Left cardiac atrium (tissue), 4 donors: Measurements from ENCODE around the gene SIRPD. TPM values are rescaled to one million over a fixed set of nuclear protein-coding genes. Genes with fewer than 3 reads are reported as not detected.

Source experiments
- ATAC-seq, 2 donors: fragments of 200-7000 bp; cut with Tn5 transposase; one replicate each; pipeline ENCODE4 v1.9.1; 2020; ENCODE audit warnings: mild to moderate bottlenecking in 2 of 2, moderate library complexity in 2 of 2
- DNase-seq: peaks from one replicate; pipeline ENCODE4 v3.0.0-alpha.2; 2020
- intact Hi-C, 2 donors: fragments of 100-400 bp; cut with DNase I; formaldehyde crosslinking; loops; one replicate each; pipeline versions ENCODE4 v1.14.1 to v1.15.1; 2022 to 2023
- total RNA-seq, 2 donors: library from RNA; stranded (reverse); fragmentation: NEBNext Ultra II Directional; extraction: Animal tissue kit (Norgen Biotek cat#: 25700); gene quantifications; one replicate each; pipeline ENCODE4 v1.2.1, GENCODE V29; 2021
- donor health status: DM: no; HTN: yes; CAD: no.
- donor health status: DM: no; HTN: yes; CAD: no; lungs with severe emphysema.
- donor health status: DM: yes; HTN: yes; CAD: no.
- donor health status: Dilated cardiomyopathy.

SIRPD gene
- total RNA-seq, 2 donors from 2014 or later: not detected

- ATAC-seq: no peak
- DNase-seq: no peak
- intact Hi-C loops: no loop called here
Observed at GRCh38 chr20:1555952-1556351, 1.6 kb downstream of the SIRPD start.

- ATAC-seq: no peak
- no peak for DNase-seq
- intact Hi-C loops: no loop called here
Observed at GRCh38 chr20:1539816-1540419, 17.6 kb downstream of the SIRPD start.

- intact Hi-C loops: no loop called here
- ATAC-seq (no peak), DNase-seq (no peak)
Observed at GRCh38 chr20:1538655-1539054, 18.9 kb downstream of the SIRPD start.

GRCh38 chr20:1537731-1538058, 19.8 kb downstream of the SIRPD start:
- intact Hi-C loops: no loop called here
- ATAC-seq: peak; percentile 50 to 85

GRCh38 chr20:1536893-1537730, 20.4 kb downstream of the SIRPD start:
- ATAC-seq (peak; percentile 55 to 74), DNase-seq (no peak)
- intact Hi-C loops: no loop called here

More at GRCh38 chr20:1537731-1538058, 19.8 kb downstream of the SIRPD start:
- DNase-seq: peak; percentile 33

GRCh38 chr20:1535420-1536175, 21.9 kb downstream of the SIRPD start:
- intact Hi-C loops: no loop called here
- DNase-seq (no peak), ATAC-seq (peak in 1 of 2 donors; percentile 58)

GRCh38 chr20:1534526-1534925, 23.0 kb downstream of the SIRPD start:
- intact Hi-C loops: no loop called here
- no peak for ATAC-seq

GRCh38 chr20:1533059-1533458, 24.4 kb downstream of the SIRPD start:
- DNase-seq: no peak
- no peak for ATAC-seq
- intact Hi-C loops: no loop called here

More at GRCh38 chr20:1534526-1534925, 23.0 kb downstream of the SIRPD start:
- no peak for DNase-seq

- intact Hi-C loops: no loop called here
- DNase-seq: no peak
- no peak for ATAC-seq
Observed at GRCh38 chr20:1528811-1529210, 28.7 kb downstream of the SIRPD start.

- intact Hi-C loops: no loop called here
- DNase-seq (no peak), ATAC-seq (no peak)
Observed at GRCh38 chr20:1527923-1528322, 29.6 kb downstream of the SIRPD start.

- intact Hi-C loops: no loop called here
- no peak for DNase-seq
- no peak for ATAC-seq
Observed at GRCh38 chr20:1526896-1527295, 30.6 kb downstream of the SIRPD start.

- ATAC-seq (no peak), DNase-seq (no peak)
- intact Hi-C loops: no loop called here
Observed at GRCh38 chr20:1526310-1526709, 31.2 kb downstream of the SIRPD start.

GRCh38 chr20:1524004-1524403, 33.5 kb downstream of the SIRPD start:
- no peak for ATAC-seq
- intact Hi-C loops: no loop called here
- DNase-seq: no peak

GRCh38 chr20:1517010-1517409, 40.5 kb downstream of the SIRPD start:
- DNase-seq (no peak), ATAC-seq (no peak)
- intact Hi-C loops: no loop called here

- intact Hi-C loops: no loop called here
- no peak for ATAC-seq
- DNase-seq: no peak
Observed at GRCh38 chr20:1513801-1514200, 43.7 kb downstream of the SIRPD start.

- intact Hi-C loops: no loop called here
- ATAC-seq: peak in 1 of 2 donors; percentile 26
- no peak for DNase-seq
Observed at GRCh38 chr20:1509237-1509636, 48.3 kb downstream of the SIRPD start.

- no peak for DNase-seq
- intact Hi-C loops: no loop called here
- ATAC-seq: no peak
Observed at GRCh38 chr20:1508574-1508973, 48.9 kb downstream of the SIRPD start.

GRCh38 chr20:1507276-1507675, 50.2 kb downstream of the SIRPD start:
- intact Hi-C loops: no loop called here
- no peak for ATAC-seq
- DNase-seq: no peak

- intact Hi-C loops: no loop called here
- no peak for DNase-seq
Observed at GRCh38 chr20:1505871-1506270, 51.6 kb downstream of the SIRPD start.

GRCh38 chr20:1505361-1505760, 52.1 kb downstream of the SIRPD start:
- ATAC-seq: peak in 1 of 2 donors; percentile 47
- intact Hi-C loops: no loop called here
- no peak for DNase-seq

More at GRCh38 chr20:1505871-1506270, 51.6 kb downstream of the SIRPD start:
- ATAC-seq: no peak
